HG03469 (cell line): ENCODE results near the gene AKAIN1.

Experiments used
- ATAC-seq: cut with Tn5 transposase; IDR thresholded peaks from one replicate; pipeline ENCODE4 v1.9.1; 2021; ENCODE audit warnings: mild to moderate bottlenecking, moderate library complexity, moderate number of reproducible peaks; ENCODE audit not compliant: unreplicated experiment

Gene AKAIN1

GRCh38 chr18:5097116-5097703, 99.8 kb downstream of the AKAIN1 start:
- ATAC-seq = no peak

DNA sequence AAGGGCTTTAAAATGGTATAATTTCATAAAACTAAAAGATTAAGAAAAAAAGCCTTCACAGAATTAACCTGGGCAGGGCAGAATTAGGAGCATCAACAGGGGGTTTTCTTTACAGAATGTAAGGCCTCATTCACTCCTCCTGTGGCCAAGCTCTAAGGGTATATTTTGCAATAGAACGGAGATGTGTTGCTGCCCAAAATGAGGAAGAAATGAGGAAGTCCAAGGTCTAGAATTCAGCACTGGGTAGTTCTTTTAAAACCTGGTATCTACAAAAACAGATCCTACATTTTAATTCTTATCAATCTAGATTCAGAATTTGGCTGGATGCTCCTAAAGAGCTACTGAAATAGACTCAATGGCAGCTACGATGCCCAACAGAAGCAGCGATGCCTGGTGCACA, 101.8 kb downstream of the AKAIN1 start:
- ATAC-seq = no peak

DNA sequence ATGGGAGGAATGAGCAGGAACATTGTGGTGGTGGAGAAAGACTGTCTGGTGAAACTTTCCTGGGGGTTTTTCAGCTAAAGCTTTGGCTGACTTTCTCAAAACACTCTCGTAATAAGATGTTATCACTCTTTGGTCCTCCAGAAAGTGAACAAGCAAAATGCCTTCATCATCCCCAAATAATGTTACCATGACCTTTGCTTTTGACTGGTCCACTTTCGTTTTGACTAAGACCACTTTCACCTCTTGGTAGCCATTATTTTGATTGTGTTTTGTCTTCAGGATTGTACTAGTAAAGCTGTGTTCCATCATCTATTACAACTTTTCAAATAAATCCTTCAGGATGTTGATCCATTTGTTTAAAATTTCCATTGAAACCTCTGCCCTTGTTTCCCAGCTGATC, 103.2 kb downstream of the AKAIN1 start:
- no peak for ATAC-seq
